ENCODE results near the gene ZNF784. TPM values are rescaled to one million over a fixed set of nuclear protein-coding genes. Genes with fewer than 3 reads are reported as not detected.

The ZNF784 gene
- total and polyA plus RNA-seq, 2 of the 13 experiments (the other 11 are each of a cell fraction or from before 2014, with no cell fraction given), result 4.1 to 4.2 TPM

GRCh38 chr19:55647732-55648584 is 23.6 kb upstream of the ZNF784 start, which contains the start of gene CCDC106 (continued):
- TF ChIP-seq TBX2 (CRISPR knock-in tag; IDR thresholded peaks at IDR 0.05; ENCODE audit: borderline replicate concordance), result peak; percentile 70; the same call in 1 of the 2 replicates
- no peak for TF ChIP-seq CEBPB (IDR thresholded peaks at IDR 0.05; ENCODE audit: borderline replicate concordance, low read depth, low read length)
- no peak for TF ChIP-seq ETS1 (CRISPR knock-in tag; IDR thresholded peaks at IDR 0.05)
- no peak for TF ChIP-seq ZNF616 (CRISPR knock-in tag; IDR thresholded peaks at IDR 0.05; ENCODE audit: low read depth)
- no peak for TF ChIP-seq PAF1 (CRISPR knock-in tag; IDR thresholded peaks at IDR 0.05)
- peak; percentile 72; the same call in 1 of the 2 replicates for TF ChIP-seq ZFP91 (CRISPR knock-in tag; IDR thresholded peaks at IDR 0.05; ENCODE audit: borderline replicate concordance)
- TF ChIP-seq CBFB (CRISPR knock-in tag; IDR thresholded peaks at IDR 0.05), result no peak
- peak; percentile 28; the same call in 1 of the 2 replicates for TF ChIP-seq ZNF225 (CRISPR knock-in tag; IDR thresholded peaks at IDR 0.05)
- TF ChIP-seq MZF1 (CRISPR knock-in tag; IDR thresholded peaks at IDR 0.05; ENCODE audit: borderline replicate concordance), result no peak
- TF ChIP-seq PRDM4 (CRISPR knock-in tag; IDR thresholded peaks at IDR 0.05; ENCODE audit: borderline replicate concordance), result 0 out of 2 replicates have a peak, but pooled peaks have one; percentile 56
- TF ChIP-seq TAF1 (CRISPR knock-in tag; IDR thresholded peaks at IDR 0.05), result no peak
- TF ChIP-seq NFE2L1 (CRISPR knock-in tag; IDR thresholded peaks at IDR 0.05; ENCODE audit: borderline replicate concordance), result no peak
- no peak; the same call in 1 of the 2 replicates for TF ChIP-seq MEF2D (CRISPR knock-in tag; IDR thresholded peaks at IDR 0.05)
- peak; percentile 48; the same call in 1 of the 2 replicates for TF ChIP-seq ZNF317 (CRISPR knock-in tag; IDR thresholded peaks at IDR 0.05)
- no peak; the same call in 1 of the 2 replicates for TF ChIP-seq POGK (CRISPR knock-in tag; conservative IDR thresholded peaks at IDR 0.05)
- TF ChIP-seq SMARCE1 (IDR thresholded peaks at IDR 0.05; ENCODE audit: borderline replicate concordance), result no peak
- 0 out of 2 replicates have a peak, but pooled peaks have one; percentile 58 for TF ChIP-seq KDM3A (CRISPR knock-in tag; IDR thresholded peaks at IDR 0.05; ENCODE audit: low read depth)
- 0 out of 2 replicates have a peak, but pooled peaks have one; percentile 43 for TF ChIP-seq ZKSCAN5 (CRISPR knock-in tag; IDR thresholded peaks at IDR 0.05)
- no peak for TF ChIP-seq GTF2F1 (IDR thresholded peaks at IDR 0.05; ENCODE audit: low read length)
- TF ChIP-seq RBM39 (IDR thresholded peaks at IDR 0.05; ENCODE audit: low read depth, low read length, poor library complexity, severe bottlenecking), result no peak
- no peak for TF ChIP-seq ZSCAN9 (CRISPR knock-in tag; IDR thresholded peaks at IDR 0.05; ENCODE audit: borderline replicate concordance)
- TF ChIP-seq HDAC1 (CRISPR knock-in tag; IDR thresholded peaks at IDR 0.05), result peak; percentile 72

Measured in HepG2 (cell line).